GM21786 (cell line): ENCODE measurements around the gene PGM1.

Experiments
- ATAC-seq: cut with Tn5 transposase; IDR thresholded peaks from one replicate; pipeline ENCODE4 v1.9.1; 2021; ENCODE audit not compliant: unreplicated experiment

Gene PGM1

GRCh38 chr1:63630666-63631065 lies 37.5 kb downstream of the PGM1 start:
- ATAC-seq = no peak

- ATAC-seq = no peak
These were observed 38.9 kb downstream of the PGM1 start for GRCh38 chr1:63632110-63632509.

GRCh38 chr1:63633281-63633680 lies 40.1 kb downstream of the PGM1 start:
- ATAC-seq = no peak

GRCh38 chr1:63634471-63634870 lies 41.3 kb downstream of the PGM1 start:
- no peak for ATAC-seq

DNA sequence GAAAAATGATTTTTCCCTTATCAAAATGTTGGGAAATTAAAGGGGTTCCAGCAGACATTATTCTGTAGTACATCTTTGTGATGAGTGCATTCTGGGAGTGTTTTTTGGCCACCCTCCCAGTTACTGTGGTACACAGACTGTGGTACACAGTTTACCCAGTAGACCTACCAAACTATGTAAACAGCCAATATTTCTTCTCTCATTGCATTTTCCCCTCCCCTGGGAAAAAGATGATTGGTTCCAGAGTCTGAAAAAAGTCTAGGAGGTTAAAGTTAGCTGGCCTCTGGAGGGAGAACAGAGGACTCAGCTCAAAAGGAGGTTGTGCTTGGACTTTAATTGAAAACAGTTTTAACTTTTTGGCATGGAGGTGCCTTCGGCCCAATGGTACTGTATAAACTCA lies 42.5 kb downstream of the PGM1 start:
- no peak for ATAC-seq

DNA sequence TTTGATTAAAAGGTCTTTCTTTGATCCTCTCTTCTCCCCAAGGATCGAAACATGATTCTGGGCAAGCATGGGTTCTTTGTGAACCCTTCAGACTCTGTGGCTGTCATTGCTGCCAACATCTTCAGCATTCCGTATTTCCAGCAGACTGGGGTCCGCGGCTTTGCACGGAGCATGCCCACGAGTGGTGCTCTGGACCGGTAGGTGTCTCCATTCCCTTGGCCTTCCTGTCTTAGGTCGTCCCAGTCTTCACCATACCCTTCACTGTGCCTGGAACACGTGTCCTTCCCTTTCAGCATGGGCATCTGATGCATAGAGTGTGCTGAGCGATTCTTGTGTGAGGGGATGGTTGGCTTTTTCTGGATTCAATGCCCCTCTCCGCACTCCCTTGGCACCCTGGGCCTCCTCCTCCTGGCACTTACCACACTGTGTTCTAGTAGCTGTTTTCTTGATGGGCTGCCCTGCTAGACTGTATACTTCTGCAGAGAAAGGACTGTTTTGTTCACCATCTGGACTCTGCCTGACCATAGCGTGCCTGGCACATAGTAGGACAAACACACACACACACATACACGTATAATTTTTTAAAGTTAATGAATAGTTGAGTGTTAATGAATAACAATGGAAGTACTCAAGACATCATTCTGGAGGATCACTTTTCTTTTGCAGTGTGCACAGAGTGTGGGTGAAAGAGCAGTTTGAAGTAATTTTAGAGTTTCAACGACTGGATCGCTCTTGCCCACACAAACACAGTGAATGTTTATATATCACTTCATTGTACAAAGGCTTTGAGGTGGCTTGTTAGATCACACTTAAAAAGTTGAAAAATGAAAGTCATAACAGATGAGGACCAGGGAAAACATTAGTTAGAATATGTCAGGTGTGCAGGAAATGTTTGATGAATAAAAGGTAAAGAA lies 43.2 kb downstream of the PGM1 start:
- ATAC-seq = no peak

DNA sequence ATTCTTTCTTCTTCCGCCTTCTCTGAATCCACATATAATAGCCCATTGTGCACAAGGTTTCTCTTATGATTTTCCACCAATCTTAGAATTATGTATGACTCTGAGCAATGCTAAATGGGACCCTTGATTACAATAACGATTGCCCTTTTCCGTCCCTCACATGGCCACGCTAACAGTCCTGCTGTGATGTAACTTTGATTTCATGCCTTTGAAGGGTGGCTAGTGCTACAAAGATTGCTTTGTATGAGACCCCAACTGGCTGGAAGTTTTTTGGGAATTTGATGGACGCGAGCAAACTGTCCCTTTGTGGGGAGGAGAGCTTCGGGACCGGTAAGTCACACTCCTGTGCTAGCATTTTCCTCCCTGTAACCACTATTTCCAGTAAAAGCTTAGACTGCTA lies 45.3 kb downstream of the PGM1 start:
- no peak for ATAC-seq

DNA sequence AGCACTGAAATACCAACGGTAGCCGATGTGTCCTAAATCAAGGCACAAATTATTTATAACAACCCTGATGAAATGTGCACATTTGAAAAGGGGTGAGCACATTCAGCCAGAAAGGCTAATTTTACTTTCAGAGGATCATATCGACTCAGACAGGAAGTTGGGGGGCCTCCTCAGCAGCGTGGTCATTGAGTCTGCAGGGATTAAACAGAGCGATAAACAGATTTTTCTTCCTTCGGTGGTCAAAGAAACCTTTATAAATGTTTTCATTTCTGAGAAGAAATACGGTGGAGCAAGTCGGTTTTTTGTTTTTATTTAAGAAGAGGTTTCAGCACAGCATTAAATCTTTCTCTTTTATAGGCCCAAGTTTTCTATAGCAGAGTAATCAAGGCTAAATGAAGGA lies 45.7 kb downstream of the PGM1 start:
- ATAC-seq = no peak

DNA sequence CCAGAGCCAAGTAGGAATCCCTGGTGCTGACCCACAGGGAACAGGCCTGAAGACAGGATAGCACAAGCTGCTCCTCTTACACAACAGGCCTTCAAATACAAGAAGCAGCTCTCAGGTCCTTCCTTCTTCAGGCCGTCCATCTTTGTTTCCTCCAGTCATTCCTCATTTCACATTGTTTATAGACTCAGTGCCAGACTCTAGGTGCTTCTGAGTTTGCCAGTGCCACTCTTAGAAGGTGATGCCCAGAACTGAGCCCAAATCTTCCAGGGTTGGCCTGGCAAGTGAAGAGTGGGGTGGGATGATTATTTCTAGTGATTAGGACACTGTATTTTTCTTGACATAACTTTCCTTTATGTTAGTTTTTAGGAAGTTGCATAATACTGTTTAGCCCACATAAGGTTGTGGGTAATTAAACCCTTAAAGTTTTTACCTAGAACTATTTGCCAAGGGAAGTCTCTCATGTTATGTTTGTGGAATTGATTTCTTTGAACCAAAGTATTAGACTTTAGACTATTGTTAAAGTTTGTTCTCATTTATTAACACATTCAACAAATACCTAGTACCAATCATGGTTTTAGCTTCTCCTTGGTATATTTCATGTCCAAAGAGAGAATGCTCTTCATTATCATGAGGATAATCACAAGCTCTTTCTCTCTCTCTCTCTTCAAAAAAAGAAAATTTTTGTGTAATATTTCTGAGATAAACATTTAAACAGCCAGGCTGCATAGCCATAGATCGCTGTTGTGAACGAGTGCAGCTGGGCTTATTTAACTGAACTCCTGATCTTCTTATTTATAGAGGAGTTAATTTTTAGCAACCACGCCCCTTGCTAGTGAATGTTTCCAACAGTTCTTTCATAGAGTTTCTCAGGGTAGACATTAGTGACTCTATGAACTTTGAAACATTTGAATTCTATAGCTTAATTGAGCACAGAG lies 47.7 kb downstream of the PGM1 start:
- no peak for ATAC-seq

DNA sequence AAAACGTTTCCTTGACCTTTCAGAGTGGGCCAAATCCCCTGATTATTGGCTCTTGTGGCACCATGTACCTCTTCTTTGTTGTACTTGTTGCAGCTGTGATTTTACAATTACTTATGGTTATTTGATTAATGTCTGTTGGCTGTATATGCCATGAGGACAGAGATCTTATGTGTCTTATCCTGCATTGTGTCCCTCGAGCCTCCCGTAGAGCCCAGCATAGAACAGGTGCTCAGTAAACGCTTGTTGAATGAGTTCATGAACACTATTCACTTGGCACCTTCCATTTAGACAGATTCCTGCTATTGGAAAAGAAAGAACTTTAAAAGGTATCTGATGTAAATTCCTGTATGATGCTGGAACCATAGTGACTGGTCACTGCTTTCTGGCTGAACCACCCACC lies 48.4 kb downstream of the PGM1 start:
- no peak for ATAC-seq

DNA sequence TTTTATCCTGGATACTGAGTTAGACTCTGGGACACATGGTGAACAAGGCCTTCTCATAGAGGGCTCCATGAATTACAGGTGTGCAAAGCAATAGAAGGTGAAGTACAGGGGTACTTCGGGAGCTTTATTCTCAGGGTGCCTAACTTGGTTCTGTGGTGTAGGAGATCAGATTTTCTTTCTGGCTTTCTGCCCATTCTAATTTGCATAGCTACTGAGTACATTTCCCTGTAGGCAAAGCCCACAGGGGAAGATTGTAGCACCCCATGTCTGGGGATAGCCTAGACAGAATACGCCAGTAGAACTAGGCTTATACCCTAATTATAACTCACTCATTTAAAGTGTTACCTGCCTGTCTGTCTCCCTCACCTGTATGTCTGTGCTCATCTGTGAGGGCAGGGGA lies 49.7 kb downstream of the PGM1 start:
- ATAC-seq = no peak

DNA sequence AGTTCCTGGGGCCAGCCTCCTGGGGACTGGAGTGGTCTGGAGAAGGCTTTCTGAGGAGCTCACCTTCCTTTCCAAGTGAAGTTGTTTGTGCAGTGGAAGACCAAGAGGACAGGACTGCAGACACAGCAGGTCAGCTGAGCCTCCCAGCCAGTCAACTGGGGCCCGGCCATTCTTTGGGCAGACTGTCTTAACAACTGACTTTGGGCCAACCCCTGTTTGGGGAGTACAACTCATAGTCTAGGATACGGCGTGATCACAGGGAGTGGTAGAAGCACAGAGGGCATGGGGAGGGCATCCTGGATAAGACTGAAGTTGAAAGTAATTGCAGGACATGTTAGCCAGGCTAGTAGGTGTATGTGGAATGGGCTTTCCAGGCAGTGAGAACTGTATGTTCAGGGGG lies 50.3 kb downstream of the PGM1 start:
- no peak for ATAC-seq

GRCh38 chr1:63643926-63644325 lies 50.7 kb downstream of the PGM1 start:
- ATAC-seq = no peak

DNA sequence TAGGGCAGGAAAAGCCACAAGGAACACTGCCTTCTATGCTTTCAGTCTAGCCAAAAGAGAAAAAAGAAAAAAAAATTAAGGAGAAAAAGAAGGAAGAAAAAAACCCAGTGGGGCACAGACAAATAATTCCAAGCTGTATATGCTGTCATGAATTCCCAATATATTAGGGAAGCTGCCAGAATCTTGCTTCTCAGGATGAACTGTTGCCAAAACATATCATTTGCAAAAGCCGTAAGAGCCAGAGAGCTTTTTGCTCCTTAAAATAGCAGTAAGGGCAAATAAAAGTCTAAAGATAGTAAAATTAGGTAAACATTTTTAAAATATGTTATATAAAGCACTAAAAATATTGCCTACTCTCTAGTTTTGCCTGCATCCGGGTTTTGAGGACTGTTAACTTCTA lies 52.1 kb downstream of the PGM1 start:
- no peak for ATAC-seq

DNA sequence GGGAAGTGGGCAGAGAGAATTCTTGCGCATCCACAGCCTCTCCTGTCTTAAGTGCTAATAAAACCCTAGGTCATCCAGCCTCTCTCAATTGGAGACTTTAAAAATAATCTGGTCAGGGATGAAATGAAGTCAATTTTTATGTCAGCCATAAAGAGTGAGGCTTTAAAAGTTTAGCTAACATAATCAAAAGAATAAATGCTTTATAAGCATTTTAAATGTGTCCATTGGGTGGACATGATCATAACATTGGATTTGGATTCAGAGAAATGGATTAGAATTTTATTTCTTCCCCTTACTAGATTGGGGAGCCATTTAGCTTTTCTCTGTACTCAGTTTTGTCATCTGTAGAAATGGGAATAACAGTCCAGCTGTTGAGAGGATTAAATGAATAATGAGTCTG lies 55.5 kb downstream of the PGM1 start:
- ATAC-seq = no peak

- ATAC-seq = no peak
These were observed 58.0 kb downstream of the PGM1 start for GRCh38 chr1:63651161-63651701.

DNA sequence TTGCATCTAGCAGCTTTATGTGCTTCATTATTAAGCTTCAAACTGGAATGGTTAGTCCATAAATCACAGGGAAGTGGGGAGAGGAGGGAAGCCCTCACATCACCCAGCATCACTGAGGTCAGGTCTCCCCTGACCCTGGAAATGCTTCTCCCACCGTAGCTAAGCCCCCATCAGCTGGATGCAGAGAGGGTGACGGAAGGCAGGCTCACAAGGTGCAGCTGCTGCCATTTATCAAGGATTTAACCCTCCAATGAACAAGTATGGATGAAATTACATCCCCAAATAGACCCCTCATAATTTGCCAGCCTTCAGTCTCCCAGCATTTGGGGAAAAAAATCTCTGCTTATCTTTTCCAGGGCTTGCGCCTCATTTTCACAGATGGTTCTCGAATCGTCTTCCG lies 60.8 kb downstream of the PGM1 start:
- ATAC-seq = no peak

- ATAC-seq = no peak
These were observed 66.2 kb downstream of the PGM1 start for GRCh38 chr1:63659448-63659847.

DNA sequence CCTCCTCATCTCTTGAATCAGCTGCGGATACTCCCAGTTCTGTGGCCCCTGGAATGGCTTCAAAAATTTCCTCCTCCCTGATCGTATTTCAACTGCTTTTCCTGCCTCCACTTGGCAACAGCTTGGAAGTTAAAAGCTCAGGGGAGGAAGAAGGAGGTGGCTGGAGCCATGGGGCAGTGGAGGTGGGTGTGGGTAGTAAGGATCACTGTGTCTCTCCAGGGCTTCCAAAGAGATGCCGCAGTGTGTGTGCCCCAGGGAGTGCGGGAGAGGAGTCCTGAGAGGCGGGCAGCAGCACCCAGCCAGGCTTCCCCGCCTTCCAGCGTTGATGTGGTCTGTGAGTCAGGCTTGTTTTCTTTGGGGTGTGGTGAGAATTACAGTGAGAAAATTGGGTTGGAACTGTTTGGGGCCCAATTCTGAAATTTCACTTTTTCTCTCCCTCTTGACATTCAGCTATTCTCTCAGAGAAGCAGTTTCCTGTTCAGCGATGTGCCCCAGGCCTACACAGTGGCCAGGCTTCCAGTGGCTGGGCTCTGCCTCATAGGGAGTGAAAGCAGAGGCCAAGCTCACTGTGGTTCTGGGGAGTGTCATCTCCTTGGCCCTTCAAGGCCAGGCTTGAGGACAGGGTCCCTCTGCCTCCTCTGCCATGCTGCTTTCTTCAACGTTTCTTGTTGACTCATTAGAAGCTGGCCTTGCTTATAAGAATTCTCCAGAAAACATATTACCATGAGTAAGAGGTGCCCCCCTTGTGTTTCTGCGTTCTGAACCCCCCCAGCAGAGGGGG lies 69.0 kb downstream of the PGM1 start:
- ATAC-seq = no peak

DNA sequence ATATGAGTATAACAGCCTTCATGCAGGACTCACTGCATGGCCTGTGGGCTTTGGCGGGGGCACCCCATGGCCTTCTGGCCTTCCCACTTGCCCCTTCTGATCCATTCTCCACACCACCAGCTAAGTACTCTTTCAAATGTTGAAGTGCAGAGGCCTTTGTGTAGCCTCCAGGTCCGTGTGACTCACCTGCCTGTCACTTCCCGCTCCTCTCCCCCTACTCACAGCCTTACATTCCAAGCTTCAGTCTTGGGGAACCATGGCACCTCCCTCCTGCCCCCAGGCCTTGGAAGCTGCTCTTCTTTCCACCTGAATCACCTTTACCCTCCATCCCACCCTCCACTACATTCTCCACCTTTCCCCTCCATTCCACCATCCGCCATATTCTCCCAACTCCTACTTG lies 69.6 kb downstream of the PGM1 start:
- no peak for ATAC-seq

GRCh38 chr1:63663301-63663700 lies 70.1 kb downstream of the PGM1 start:
- ATAC-seq = no peak
